22Rv1 (cell line): ENCODE measurements around the gene MARCHF3.

ENCODE experiments used
- ZFX ChIP-seq: fragments of 450-650 bp; IDR thresholded peaks from 2 replicates; pipeline ENCODE4 v1.6.1; 2017; ENCODE audit warnings: antibody characterized with exemption, borderline replicate concordance
- TF ChIP-seq, protein P1 (sequence below): fragments of 450-650 bp; IDR thresholded peaks from 2 replicates; pipeline ENCODE4 v1.5.1; 2017; ENCODE audit warnings: mild to moderate bottlenecking

DNA sequence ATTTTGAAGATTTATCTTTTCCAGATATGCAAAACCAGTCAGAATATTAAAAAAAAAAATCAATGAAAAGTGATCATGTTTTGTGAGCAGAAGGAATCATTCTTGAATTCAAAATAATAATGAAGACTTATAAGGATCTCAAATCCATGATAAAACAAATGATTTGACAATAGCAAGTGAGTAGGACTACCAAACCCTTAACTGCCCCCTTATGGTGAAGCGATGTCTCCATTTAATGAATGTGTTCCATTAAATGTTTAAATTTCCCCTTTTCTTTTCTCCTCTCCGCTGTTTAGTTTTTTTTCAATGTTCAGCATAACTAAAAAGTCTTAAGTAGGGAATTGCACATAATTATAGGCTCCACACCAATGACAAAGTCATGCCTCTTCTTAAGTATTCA lies 12.2 kb upstream of the MARCHF3 start:
- TF ChIP-seq, protein P1, sequence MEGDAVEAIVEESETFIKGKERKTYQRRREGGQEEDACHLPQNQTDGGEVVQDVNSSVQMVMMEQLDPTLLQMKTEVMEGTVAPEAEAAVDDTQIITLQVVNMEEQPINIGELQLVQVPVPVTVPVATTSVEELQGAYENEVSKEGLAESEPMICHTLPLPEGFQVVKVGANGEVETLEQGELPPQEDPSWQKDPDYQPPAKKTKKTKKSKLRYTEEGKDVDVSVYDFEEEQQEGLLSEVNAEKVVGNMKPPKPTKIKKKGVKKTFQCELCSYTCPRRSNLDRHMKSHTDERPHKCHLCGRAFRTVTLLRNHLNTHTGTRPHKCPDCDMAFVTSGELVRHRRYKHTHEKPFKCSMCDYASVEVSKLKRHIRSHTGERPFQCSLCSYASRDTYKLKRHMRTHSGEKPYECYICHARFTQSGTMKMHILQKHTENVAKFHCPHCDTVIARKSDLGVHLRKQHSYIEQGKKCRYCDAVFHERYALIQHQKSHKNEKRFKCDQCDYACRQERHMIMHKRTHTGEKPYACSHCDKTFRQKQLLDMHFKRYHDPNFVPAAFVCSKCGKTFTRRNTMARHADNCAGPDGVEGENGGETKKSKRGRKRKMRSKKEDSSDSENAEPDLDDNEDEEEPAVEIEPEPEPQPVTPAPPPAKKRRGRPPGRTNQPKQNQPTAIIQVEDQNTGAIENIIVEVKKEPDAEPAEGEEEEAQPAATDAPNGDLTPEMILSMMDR = no peak
- TF ChIP-seq ZFX = no peak
